Mesenchymal stem cell (in vitro differentiated cells and primary cell): ENCODE data around the gene TNS1.

Experiments used
- DNase-seq: peaks from one replicate; pipeline ENCODE4 v3.0.0-alpha.2; 2013
- H2AFZ ChIP-seq: one replicate; pipeline ENCODE4 v1.6.1; 2013; ENCODE audit warnings: low read depth, mild to moderate bottlenecking, control low read depth, inconsistent platforms, low read length, moderate library complexity
- H2AK5ac ChIP-seq: 2 replicates; pipeline ENCODE4 v1.6.1; 2013; ENCODE audit warnings: low read length, moderate library complexity, mild to moderate bottlenecking, inconsistent platforms; ENCODE audit not compliant: severe bottlenecking
- H2BK120ac ChIP-seq: one replicate; pipeline ENCODE4 v1.6.1; 2013; ENCODE audit warnings: low read depth, mild to moderate bottlenecking, inconsistent platforms, low read length, moderate library complexity
- H2BK12ac ChIP-seq, 2 experiments: one replicate each; pipeline ENCODE4 v1.6.1; 2013; ENCODE audit warnings: inconsistent platforms in 2 of 2, low read length in 2 of 2, mild to moderate bottlenecking in 2 of 2, moderate library complexity in 2 of 2, control low read depth in 1 of 2
- H2BK15ac ChIP-seq: one replicate; pipeline ENCODE4 v1.6.1; 2013; ENCODE audit warnings: mild to moderate bottlenecking, low read depth, inconsistent platforms; ENCODE audit not compliant: poor library complexity, severe bottlenecking
- H2BK5ac ChIP-seq: 2 replicates; pipeline ENCODE4 v1.6.1; 2013; ENCODE audit warnings: low read depth, mild to moderate bottlenecking, low read length, control low read depth, inconsistent platforms; ENCODE audit not compliant: poor library complexity, severe bottlenecking
- H3K14ac ChIP-seq, 2 experiments: one replicate each; pipeline ENCODE4 v1.6.1; 2013; ENCODE audit warnings: inconsistent platforms in 2 of 2, low read length in 2 of 2, control low read depth in 1 of 2, mild to moderate bottlenecking in 1 of 2, moderate library complexity in 1 of 2
- H3K18ac ChIP-seq, 2 experiments: one replicate each; pipeline ENCODE4 v1.6.1; 2013; ENCODE audit warnings: inconsistent platforms in 2 of 2, low read length in 2 of 2, control low read depth in 1 of 2, low read depth in 1 of 2, mild to moderate bottlenecking in 1 of 2
- H3K23ac ChIP-seq, 2 experiments: one replicate each; pipeline ENCODE4 v1.6.1; 2013; ENCODE audit warnings: inconsistent platforms in 2 of 2, low read length in 2 of 2, mild to moderate bottlenecking in 2 of 2, moderate library complexity in 2 of 2, control low read depth in 1 of 2
- H3K27ac ChIP-seq: 2 replicates; pipeline ENCODE4 v1.5.1; 2013; ENCODE audit warnings: mild to moderate bottlenecking, moderate library complexity, low read length, control low read depth, inconsistent platforms; ENCODE audit not compliant: poor library complexity, severe bottlenecking
- H3K27me3 ChIP-seq, 2 experiments: 2 replicates each; pipeline versions ENCODE4 v1.6.1 to v1.7.0; 2013; ENCODE audit warnings: low read length in 2 of 2, mild to moderate bottlenecking in 2 of 2, moderate library complexity in 2 of 2, control low read depth in 1 of 2, inconsistent platforms in 1 of 2; ENCODE audit not compliant: control insufficient read depth in 1 of 2, insufficient read depth in 1 of 2
- H3K36me3 ChIP-seq, 2 experiments: 2 replicates each; pipeline versions ENCODE4 v1.6.1 to v1.7.0; 2013; ENCODE audit warnings: low read length in 2 of 2, control low read depth in 1 of 2, inconsistent platforms in 1 of 2, low read depth in 1 of 2, mild to moderate bottlenecking in 1 of 2; ENCODE audit not compliant: insufficient read depth in 2 of 2, control insufficient read depth in 1 of 2
- H3K4ac ChIP-seq, 2 experiments: one replicate each; pipeline ENCODE4 v1.6.1; 2013; ENCODE audit warnings: inconsistent platforms in 2 of 2, low read length in 2 of 2, mild to moderate bottlenecking in 2 of 2, moderate library complexity in 2 of 2, control low read depth in 1 of 2, low read depth in 1 of 2
- H3K4me1 ChIP-seq: 2 replicates; pipeline ENCODE4 v1.6.1; 2013; ENCODE audit warnings: low read depth, low read length, control low read depth; ENCODE audit not compliant: control insufficient read depth, insufficient read depth
- H3K4me2 ChIP-seq: 2 replicates; pipeline ENCODE4 v1.6.1; 2013; ENCODE audit warnings: low read length, mild to moderate bottlenecking, inconsistent platforms; ENCODE audit not compliant: poor library complexity, severe bottlenecking
- H3K4me3 ChIP-seq, 2 experiments: 2 replicates each; pipeline versions ENCODE4 v1.5.1 to v1.7.0; 2013; ENCODE audit warnings: low read length in 2 of 2, mild to moderate bottlenecking in 2 of 2, control low read depth in 1 of 2, low read depth in 1 of 2; ENCODE audit not compliant: insufficient read depth in 1 of 2
- H3K79me1 ChIP-seq: replicated peaks from 2 replicates; pipeline ENCODE4 v1.6.1; 2013; ENCODE audit warnings: mild to moderate bottlenecking, control low read depth, low read length, inconsistent platforms; ENCODE audit not compliant: poor library complexity, severe bottlenecking
- H3K9ac ChIP-seq: 2 replicates; pipeline ENCODE4 v1.7.0; 2013; ENCODE audit warnings: mild to moderate bottlenecking, low read length, moderate library complexity
- H3K9me3 ChIP-seq: 2 replicates; pipeline ENCODE4 v1.7.0; 2013; ENCODE audit warnings: mild to moderate bottlenecking, low read length; ENCODE audit not compliant: control insufficient read depth
- H4K8ac ChIP-seq: one replicate; pipeline ENCODE4 v1.6.1; 2013; ENCODE audit warnings: inconsistent platforms, mild to moderate bottlenecking, low read length, moderate library complexity
- H4K91ac ChIP-seq: one replicate; pipeline ENCODE4 v1.6.1; 2013; ENCODE audit warnings: mild to moderate bottlenecking, low read length, inconsistent platforms
- WGBS: methylation state at CpG from one replicate; pipeline ENCODE4 v1.1.7; 2013; ENCODE audit warnings: mixed read lengths; 5-methylcytosine and 5-hydroxymethylcytosine counted together

The TNS1 gene

DNA sequence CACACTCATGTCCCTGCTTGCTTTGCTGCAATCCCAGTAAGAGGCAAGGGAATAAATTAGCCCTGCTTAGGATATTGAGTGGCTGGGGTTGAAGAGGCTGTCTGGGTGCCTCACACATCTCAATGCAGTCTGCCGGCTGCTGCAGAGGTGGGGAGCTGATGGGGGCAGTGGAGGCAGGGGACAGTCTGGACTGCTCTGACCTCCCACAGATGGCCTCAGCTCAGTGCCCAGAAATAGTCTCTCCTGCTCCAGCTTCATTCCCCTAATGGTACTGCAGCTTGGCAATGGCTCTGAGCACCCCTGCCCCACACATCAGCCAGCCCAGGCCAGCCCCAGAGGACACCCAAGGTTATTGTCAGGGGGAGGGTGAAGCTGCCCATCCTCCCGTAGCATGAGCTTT lies 21.5 kb upstream of the TNS1 start:
- Histone ChIP-seq H3K79me1 (no peaks in the 10 kb centered on the region), H3K4me2 (no peak overlapping the region), H2BK5ac (no peak overlapping the region), H3K4me3 (no peak overlapping the region), H2AK5ac (no peak overlapping the region), H3K9me3 (no peaks in the 10 kb centered on the region), H4K8ac (no peak overlapping the region), H4K91ac (no peak overlapping the region), H3K9ac (no peak overlapping the region), H2BK120ac (no peak overlapping the region), H2BK15ac (no peak overlapping the region), H3K4ac (no peak overlapping the region), H3K18ac (no peak overlapping the region), H2AFZ (no peak overlapping the region), H3K4me1 (peaks cover 3% of the 10 kb centered on the region), H3K36me3 (no peaks in the 10 kb centered on the region), H3K14ac (no peak overlapping the region), H3K23ac (no peak overlapping the region), H2BK12ac (no peak overlapping the region), H3K27me3 (peaks cover 14 to 19% of the 10 kb centered on the region in 2 experiments), H3K27ac (no peak overlapping the region)
- DNase-seq: no peak
- WGBS: no CpG with 5 or more reads among the region's 2 CpGs

DNA sequence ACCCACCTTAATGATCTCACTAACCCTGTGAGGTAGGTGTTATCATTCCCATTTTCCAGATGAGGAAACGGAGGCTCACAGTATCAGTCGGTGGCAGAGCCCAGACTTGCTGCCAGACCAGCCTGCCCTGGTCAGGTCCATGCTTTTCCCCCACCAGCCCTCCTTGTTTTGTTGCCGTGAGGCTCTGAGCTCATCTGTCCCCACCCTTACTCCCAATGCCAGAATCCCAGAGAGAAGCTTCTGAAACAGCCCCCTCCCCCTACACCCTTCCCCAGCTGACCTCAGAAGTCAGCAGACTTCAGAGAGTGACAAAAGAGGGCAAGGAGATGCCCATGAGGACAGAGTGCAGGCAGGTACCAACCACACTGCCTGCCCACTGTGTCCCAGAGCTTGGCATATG lies 20.8 kb upstream of the TNS1 start:
- no peaks in the 10 kb centered on the region for H3K79me1 ChIP-seq
- no peak overlapping the region for H4K91ac ChIP-seq
- DNase-seq: no peak
- H4K8ac ChIP-seq: no peak overlapping the region
- no peak overlapping the region for H2BK12ac ChIP-seq
- H3K9me3 ChIP-seq: no peaks in the 10 kb centered on the region
- H2BK5ac ChIP-seq: no peak overlapping the region
- no peak overlapping the region for H3K4me2 ChIP-seq
- no peak overlapping the region for H2BK120ac ChIP-seq
- no peak overlapping the region for H2AK5ac ChIP-seq
- peaks cover 11 to 19% of the 10 kb centered on the region in 2 experiments for H3K27me3 ChIP-seq
- H3K18ac ChIP-seq: no peak overlapping the region
- H3K4ac ChIP-seq: no peak overlapping the region
- no peak overlapping the region for H3K9ac ChIP-seq
- no peaks in the 10 kb centered on the region for H3K36me3 ChIP-seq
- H2AFZ ChIP-seq: no peak overlapping the region
- no peak overlapping the region for H3K27ac ChIP-seq
- no peak overlapping the region for H2BK15ac ChIP-seq
- no peak overlapping the region for H3K23ac ChIP-seq
- no peak overlapping the region for H3K14ac ChIP-seq
- 88% methylated on average over 3 of the region's 3 CpGs for WGBS
- peaks cover 3% of the 10 kb centered on the region for H3K4me1 ChIP-seq
- no peak overlapping the region for H3K4me3 ChIP-seq

DNA sequence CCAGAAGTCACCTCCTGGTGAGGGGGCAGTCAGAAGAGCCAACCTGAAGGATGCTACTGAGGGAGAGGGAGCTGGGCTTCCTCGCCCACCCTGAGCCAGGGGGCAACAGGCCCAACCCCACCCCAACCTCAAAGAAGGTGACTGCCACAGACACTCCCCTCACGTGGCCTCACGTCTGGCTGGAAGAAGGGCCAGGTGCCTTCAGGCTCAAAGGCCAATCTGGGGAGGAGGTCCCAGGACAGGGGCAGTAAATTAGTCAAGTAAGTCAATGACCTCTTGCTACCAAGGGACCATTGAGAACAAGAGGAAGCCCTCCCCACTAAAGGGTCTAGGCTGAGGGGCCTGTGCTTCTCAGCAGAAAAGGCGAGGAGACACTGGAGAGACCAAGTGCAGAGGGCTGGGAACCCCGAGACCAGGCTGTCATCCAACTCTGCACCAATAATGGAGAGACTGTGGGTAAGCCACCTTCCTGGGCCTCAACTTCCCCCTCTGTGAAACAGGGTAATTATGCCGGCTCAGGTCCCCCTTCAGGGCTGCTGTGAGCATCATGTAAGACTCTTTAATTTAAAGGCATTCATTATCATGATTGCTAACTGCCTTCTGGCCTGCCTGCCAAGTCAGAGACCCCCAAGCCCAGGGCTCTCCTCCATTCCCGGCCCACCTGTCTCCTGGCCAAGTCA lies 20.2 kb upstream of the TNS1 start:
- Histone ChIP-seq H2BK15ac (no peak overlapping the region), H4K91ac (no peak overlapping the region), H3K4me1 (peaks cover 3% of the 10 kb centered on the region), H3K27me3 (peaks cover 4 to 19% of the 10 kb centered on the region in 2 experiments), H3K9ac (no peak overlapping the region), H2BK5ac (no peak overlapping the region), H2AK5ac (no peak overlapping the region), H3K36me3 (no peaks in the 10 kb centered on the region), H3K4me2 (no peak overlapping the region), H3K14ac (no peak overlapping the region), H2BK12ac (no peak overlapping the region), H3K4ac (no peak overlapping the region), H4K8ac (no peak overlapping the region), H2AFZ (no peak overlapping the region), H3K18ac (no peak overlapping the region), H3K9me3 (no peaks in the 10 kb centered on the region), H3K23ac (no peak overlapping the region), H2BK120ac (no peak overlapping the region), H3K79me1 (no peaks in the 10 kb centered on the region), H3K27ac (no peak overlapping the region), H3K4me3 (no peak overlapping the region)
- no peak for DNase-seq
- WGBS: 91% methylated on average over 6 of the region's 7 CpGs

DNA sequence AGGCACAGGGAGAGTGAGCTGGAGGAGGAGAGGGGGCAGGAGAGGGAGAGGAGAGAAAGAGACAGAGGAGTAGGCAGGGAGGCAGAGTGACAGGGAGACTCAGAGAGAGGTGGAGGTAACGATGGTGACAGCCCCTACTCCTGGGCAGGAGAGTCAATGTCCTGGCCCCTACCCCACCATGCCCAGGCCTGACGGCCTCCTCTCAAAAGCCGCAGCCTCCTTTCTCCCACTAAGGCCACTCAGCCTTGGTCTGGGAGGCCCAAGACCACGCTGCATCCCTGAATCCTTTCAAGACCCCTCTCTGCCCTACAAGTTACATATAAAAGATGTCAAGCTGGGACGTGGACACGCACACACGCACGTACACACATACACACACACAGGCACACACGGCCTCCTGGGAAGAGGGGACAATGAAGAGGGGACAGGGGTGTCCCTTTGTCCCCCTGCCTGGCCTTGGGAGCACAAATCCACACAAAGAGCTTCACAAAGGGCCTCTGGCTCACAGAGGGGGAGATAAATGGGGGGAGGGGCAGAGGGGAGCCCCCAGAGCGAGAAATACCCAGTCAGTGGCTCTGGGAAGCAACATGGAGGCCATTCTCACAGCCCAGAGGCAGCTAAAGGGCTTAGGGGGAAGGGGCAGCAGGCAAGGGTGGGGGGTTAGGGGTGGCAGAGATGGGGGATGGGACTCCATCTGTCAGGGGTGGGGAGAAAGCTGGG lies 19.5 kb upstream of the TNS1 start:
- Histone ChIP-seq H3K4me1 (peaks cover 3% of the 10 kb centered on the region), H3K27me3 (peaks cover 3 to 13% of the 10 kb centered on the region in 2 experiments)
- WGBS: 86% methylated on average over 10 of the region's 10 CpGs

More for the DNA sequence above, 19.5 kb upstream of the TNS1 start:
- H3K4me2 ChIP-seq: no peak overlapping the region
- no peak overlapping the region for H3K23ac ChIP-seq
- H3K27ac ChIP-seq: no peak overlapping the region
- H2AK5ac ChIP-seq: no peak overlapping the region
- no peak overlapping the region for H4K91ac ChIP-seq
- H2BK120ac ChIP-seq: no peak overlapping the region
- H3K4me3 ChIP-seq: no peak overlapping the region
- H3K14ac ChIP-seq: no peak overlapping the region
- no peak overlapping the region for H3K18ac ChIP-seq
- no peak overlapping the region for H4K8ac ChIP-seq
- no peak overlapping the region for H3K9ac ChIP-seq
- no peak overlapping the region for H3K4ac ChIP-seq
- H3K9me3 ChIP-seq: no peaks in the 10 kb centered on the region
- no peak for DNase-seq
- H2AFZ ChIP-seq: no peak overlapping the region
- H3K36me3 ChIP-seq: no peaks in the 10 kb centered on the region
- no peak overlapping the region for H2BK15ac ChIP-seq
- H2BK5ac ChIP-seq: no peak overlapping the region
- H2BK12ac ChIP-seq: no peak overlapping the region
- no peaks in the 10 kb centered on the region for H3K79me1 ChIP-seq
